Endothelial cell of umbilical vein (primary cell): Measurements from ENCODE around the gene LPIN1. TPM values are rescaled to one million over a fixed set of nuclear protein-coding genes. Genes with fewer than 3 reads are reported as not detected.

Experiments
- BruUV-seq: library from RNA; stranded (reverse); fragments of 400-500 nt; replicated peaks from 2 replicates; lab custom pipeline; 2021; lab: Mats Ljungman, UMichigan
- CTCF ChIA-PET: fragments of 300-600, 350-600 bp; sonication (Branson Sonifier 250); formaldehyde crosslinking; loops from one replicate; lab custom pipeline; 2021; ENCODE audit warnings: antibody characterized with exemption, inconsistent platforms; lab: Charles Lee
- POLR2A ChIA-PET: fragments of 300-600, 350-600 bp; sonication (Branson Sonifier 250); formaldehyde crosslinking; loops from one replicate; lab custom pipeline; 2021; ENCODE audit warnings: antibody characterized with exemption, inconsistent platforms; lab: Charles Lee
- DNase-seq: peaks from one replicate; pipeline ENCODE4 v3.0.0-alpha.2; 2011; ENCODE audit warnings: low read depth, low spot score
- FAIRE-seq: peaks from 2 replicates; lab custom pipeline; 2011; peaks lifted over from hg19 to GRCh38; lab: Jason Lieb, UNC
- H2AFZ ChIP-seq: 2 replicates; pipeline ENCODE4 v1.6.0; 2012; ENCODE audit warnings: low read depth, low read length, control low read depth, inconsistent platforms
- H3K27ac ChIP-seq: 2 replicates; pipeline ENCODE4 v1.5.1; 2011; ENCODE audit warnings: low read depth, mild to moderate bottlenecking, control low read depth, low read length, moderate library complexity; ENCODE audit not compliant: insufficient read depth
- H3K27me3 ChIP-seq, 2 experiments: 2 replicates each; pipeline versions ENCODE4 v1.6.0 to v1.6.1; 2011; ENCODE audit warnings: low read length in 2 of 2, mixed read lengths in 1 of 2; ENCODE audit not compliant: control insufficient read depth in 2 of 2, insufficient read depth in 2 of 2
- H3K36me3 ChIP-seq, 2 experiments: 2 replicates in 1 of 2; 3 replicates in 1 of 2; pipeline ENCODE4 v1.5.1; 2011; ENCODE audit warnings: low read length in 2 of 2, mild to moderate bottlenecking in 1 of 2, moderate library complexity in 1 of 2; ENCODE audit not compliant: control insufficient read depth in 2 of 2, insufficient read depth in 2 of 2; ENCODE audit errors: extremely low read depth in 1 of 2
- H3K4me1 ChIP-seq: 3 replicates; pipeline ENCODE4 v1.5.1; 2011; ENCODE audit warnings: mild to moderate bottlenecking, low read length; ENCODE audit not compliant: control insufficient read depth, insufficient read depth; ENCODE audit errors: extremely low read depth
- H3K4me2 ChIP-seq: 2 replicates; pipeline ENCODE4 v1.6.1; 2011; ENCODE audit warnings: low read length, control low read depth, mixed read lengths; ENCODE audit not compliant: insufficient read depth
- H3K4me3 ChIP-seq, 3 experiments: fragments of 200-600 bp in 1 of 3; sonication (generic), shearing (Covaris generic) in 1 of 3; replicated peaks in 1 of 3; 2 replicates each; pipeline ENCODE4 v1.5.1; 2011 to 2016; ENCODE audit warnings: control low read depth in 3 of 3, low read length in 3 of 3, mild to moderate bottlenecking in 2 of 3, inconsistent platforms in 1 of 3, low read depth in 1 of 3, moderate library complexity in 1 of 3; ENCODE audit not compliant: insufficient read depth in 1 of 3
- H3K79me2 ChIP-seq: 2 replicates; pipeline ENCODE4 v1.6.0; 2012; ENCODE audit warnings: low read length, inconsistent platforms; ENCODE audit not compliant: control insufficient read depth, insufficient read depth
- H3K9ac ChIP-seq: replicated peaks from 2 replicates; pipeline ENCODE3; 2011; ENCODE audit warnings: low read length, control low read depth; ENCODE audit not compliant: insufficient read depth; ENCODE audit errors: extremely low read depth
- H3K9me1 ChIP-seq: replicated peaks from 3 replicates; pipeline ENCODE4 v1.6.0; 2011; ENCODE audit warnings: mild to moderate bottlenecking, low read length; ENCODE audit not compliant: control insufficient read depth, insufficient read depth; ENCODE audit errors: extremely low read depth
- H3K9me3 ChIP-seq: replicated peaks from 2 replicates; pipeline ENCODE4 v1.5.1; 2012; ENCODE audit warnings: low read length, inconsistent platforms; ENCODE audit not compliant: control insufficient read depth, insufficient read depth
- H4K20me1 ChIP-seq: replicated peaks from 2 replicates; pipeline ENCODE3; 2011; ENCODE audit warnings: mild to moderate bottlenecking, low read length; ENCODE audit not compliant: control insufficient read depth, insufficient read depth; ENCODE audit errors: extremely low read depth
- EZH2 ChIP-seq: IDR thresholded peaks from 2 replicates; pipeline ENCODE4 v1.6.1; 2012; ENCODE audit warnings: borderline replicate concordance, low read depth, mild to moderate bottlenecking, moderate library complexity, low read length, inconsistent platforms; ENCODE audit not compliant: severe bottlenecking
- FOS ChIP-seq: IDR thresholded peaks from 2 replicates; pipeline ENCODE4 v1.6.1; 2011; ENCODE audit warnings: mild to moderate bottlenecking, low read length, moderate library complexity, borderline replicate concordance; ENCODE audit not compliant: insufficient read depth
- GATA2 ChIP-seq: IDR thresholded peaks from 2 replicates; pipeline ENCODE4 v1.7.0; 2011; ENCODE audit warnings: low read depth, mild to moderate bottlenecking, moderate library complexity, mixed read lengths, low read length; ENCODE audit not compliant: insufficient read length, insufficient read depth
- JUN ChIP-seq: IDR thresholded peaks from 2 replicates; pipeline ENCODE4 v1.6.1; 2011; ENCODE audit warnings: borderline replicate concordance, low read depth; ENCODE audit not compliant: insufficient read length, insufficient read depth
- MYC ChIP-seq: IDR thresholded peaks from one replicate; pipeline ENCODE4 v1.6.1; 2011; ENCODE audit warnings: mild to moderate bottlenecking, low read depth, low read length
- POLR2A ChIP-seq: IDR thresholded peaks from 2 replicates; pipeline ENCODE4 v1.6.1; 2012; ENCODE audit warnings: low read depth, mild to moderate bottlenecking, control low read depth, low read length
- POLR2AphosphoS5 ChIP-seq: IDR thresholded peaks from 2 replicates; pipeline ENCODE4 v1.6.1; 2012; ENCODE audit warnings: low read depth, mild to moderate bottlenecking, control low read depth, low read length, moderate library complexity; ENCODE audit not compliant: insufficient read depth
- dilution Hi-C: fragments of 300-500 bp; cut with MboI; formaldehyde crosslinking; loops from one replicate; pipeline ENCODE4 v1.15.0; 2019; ENCODE audit warnings: low sequenced_read_pairs; ENCODE audit not compliant: extremely low pct_ligation_motif_present
- intact Hi-C: fragments of 100-400 bp; cut with micrococcal nuclease; formaldehyde crosslinking; loops from one replicate; pipeline ENCODE4 v1.10.0; 2022
- polyA plus RNA-seq, 4 experiments: library from polyadenylated mRNA; depleted of rRNA in 3 of 4; stranded (reverse) in 3 of 4; unstranded in 1 of 4; fragments of >200 nt; gene quantifications; 2 replicates each; pipeline versions ENCODE4 v1.2.1 to v1.2.3, GENCODE V29; 2011 to 2012; ENCODE audit warnings: missing spikeins in 1 of 4
- total RNA-seq: library from RNA; stranded (reverse); gene quantifications from 2 replicates; pipeline ENCODE4 v1.2.3, GENCODE V29; 2021
- TF ChIP-seq, protein P1 (sequence below), 2 donors: IDR thresholded peaks; 1 replicate in 1 of 2; 2 replicates in 1 of 2; pipeline ENCODE4 v1.5.1; 2011; ENCODE audit warnings: low read length in 2 of 2, mild to moderate bottlenecking in 2 of 2, moderate library complexity in 2 of 2, control low read depth in 1 of 2, inconsistent platforms in 1 of 2, low read depth in 1 of 2; ENCODE audit not compliant: insufficient read depth in 1 of 2; ENCODE audit errors: extremely low read depth in 1 of 2
- TF ChIP-seq, protein P2 (sequence below): IDR thresholded peaks from 2 replicates; pipeline ENCODE4 v1.6.1; 2011; ENCODE audit not compliant: insufficient read depth, insufficient read length

Gene LPIN1
- total and polyA plus RNA-seq, 2 donors (not counting 3 experiments of a cell fraction or from before 2014, with no cell fraction given) = 26.6 to 80.4 TPM

DNA sequence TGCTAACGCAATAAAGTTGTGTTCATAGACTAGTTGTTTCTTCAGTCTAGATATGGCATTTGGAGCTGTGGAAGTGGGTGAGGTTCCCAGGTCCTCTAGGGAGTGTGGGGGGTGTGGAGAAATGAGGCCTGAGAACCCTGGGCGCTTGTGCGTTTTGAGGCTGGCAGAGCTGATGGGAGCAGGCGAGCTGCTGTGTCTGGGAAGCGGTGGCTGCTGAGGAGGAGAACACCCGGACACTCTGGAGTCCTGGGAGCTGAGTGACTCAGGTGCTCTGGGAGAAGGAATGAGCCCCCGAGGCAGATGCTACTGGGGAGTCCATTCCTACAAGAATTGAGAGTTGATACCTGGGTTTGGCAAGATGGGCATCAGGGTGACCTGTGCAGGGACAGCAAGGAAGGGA, 67.5 kb downstream of the LPIN1 start:
- no peaks in the 10 kb centered on the region for H3K27me3 ChIP-seq
- H2AFZ ChIP-seq = no peak overlapping the region
- intact Hi-C loops = no loop called here
- no peak overlapping the region for H3K4me3 ChIP-seq
- dilution Hi-C loops = no loop called here
- ChIA-PET CTCF (no interaction called here), POLR2A (no interaction called here)
- H3K27ac ChIP-seq = no peak overlapping the region
- no peak overlapping the region for H3K9ac ChIP-seq
- BruUV-seq = no TSS peak
- H3K4me2 ChIP-seq = no peak overlapping the region
- H3K36me3 ChIP-seq = peaks cover 11 to 23% of the 10 kb centered on the region in 2 experiments
- no peaks in the 10 kb centered on the region for H3K9me3 ChIP-seq
- H3K4me1 ChIP-seq = no peaks in the 10 kb centered on the region
- no peak for DNase-seq
- FAIRE-seq = no peak
- no peaks in the 10 kb centered on the region for H3K79me2 ChIP-seq
- TF ChIP-seq GATA2 (no peak), FOS (no peak), EZH2 (no peak), POLR2A (no peak), JUN (no peak), POLR2AphosphoS5 (no peak), MYC (no peak)
- TF ChIP-seq, protein P1, sequence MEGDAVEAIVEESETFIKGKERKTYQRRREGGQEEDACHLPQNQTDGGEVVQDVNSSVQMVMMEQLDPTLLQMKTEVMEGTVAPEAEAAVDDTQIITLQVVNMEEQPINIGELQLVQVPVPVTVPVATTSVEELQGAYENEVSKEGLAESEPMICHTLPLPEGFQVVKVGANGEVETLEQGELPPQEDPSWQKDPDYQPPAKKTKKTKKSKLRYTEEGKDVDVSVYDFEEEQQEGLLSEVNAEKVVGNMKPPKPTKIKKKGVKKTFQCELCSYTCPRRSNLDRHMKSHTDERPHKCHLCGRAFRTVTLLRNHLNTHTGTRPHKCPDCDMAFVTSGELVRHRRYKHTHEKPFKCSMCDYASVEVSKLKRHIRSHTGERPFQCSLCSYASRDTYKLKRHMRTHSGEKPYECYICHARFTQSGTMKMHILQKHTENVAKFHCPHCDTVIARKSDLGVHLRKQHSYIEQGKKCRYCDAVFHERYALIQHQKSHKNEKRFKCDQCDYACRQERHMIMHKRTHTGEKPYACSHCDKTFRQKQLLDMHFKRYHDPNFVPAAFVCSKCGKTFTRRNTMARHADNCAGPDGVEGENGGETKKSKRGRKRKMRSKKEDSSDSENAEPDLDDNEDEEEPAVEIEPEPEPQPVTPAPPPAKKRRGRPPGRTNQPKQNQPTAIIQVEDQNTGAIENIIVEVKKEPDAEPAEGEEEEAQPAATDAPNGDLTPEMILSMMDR (IDR thresholded peaks at IDR 0.05; ENCODE audit: extremely low read depth in 1 of 2, insufficient read depth in 1 of 2, low read depth in 1 of 2, low read length in 2 of 2) = no peak
- TF ChIP-seq, protein P2, sequence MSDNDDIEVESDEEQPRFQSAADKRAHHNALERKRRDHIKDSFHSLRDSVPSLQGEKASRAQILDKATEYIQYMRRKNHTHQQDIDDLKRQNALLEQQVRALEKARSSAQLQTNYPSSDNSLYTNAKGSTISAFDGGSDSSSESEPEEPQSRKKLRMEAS = no peak
- H3K9me1 ChIP-seq = no peaks in the 10 kb centered on the region
- H4K20me1 ChIP-seq = no peaks in the 10 kb centered on the region
